Body of pancreas (tissue), 4 donors: ENCODE data around the gene MKI67. TPM values are rescaled to one million over a fixed set of nuclear protein-coding genes. Genes with fewer than 3 reads are reported as not detected.

Experiments used
- ATAC-seq: fragments of 150-250 bp; one replicate; pipeline ENCODE4 v1.9.1; 2016
- DNase-seq, 4 donors: peaks; one replicate each; pipeline ENCODE4 v3.0.0-alpha.2; 2019
- H3K27ac ChIP-seq, 4 donors: fragments of 200-600 bp; sonication (generic); 1 replicate in 3 of 4; 2 replicates in 1 of 4; pipeline versions ENCODE4 v1.5.1 to v1.6.1; 2016 to 2019; ENCODE audit warnings: mild to moderate bottlenecking in 1 of 4, mixed read lengths in 1 of 4, moderate library complexity in 1 of 4
- H3K27me3 ChIP-seq, 2 donors: fragments of 200-600 bp; sonication (generic); one replicate each; pipeline ENCODE4 v1.6.0; 2016; ENCODE audit warnings: mild to moderate bottlenecking in 1 of 2
- H3K36me3 ChIP-seq, 2 donors: fragments of 200-600 bp; sonication (generic); replicated peaks in 1 of 2; 2 replicates each; pipeline ENCODE4 v1.5.1; 2016; ENCODE audit warnings: low read depth in 2 of 2; ENCODE audit not compliant: insufficient read depth in 1 of 2
- H3K4me1 ChIP-seq: fragments of 200-600 bp; sonication (generic); one replicate; pipeline ENCODE4 v1.6.0; 2016
- H3K4me3 ChIP-seq, 2 donors: fragments of 200-600 bp; sonication (generic); 1 replicate in 1 of 2; 2 replicates in 1 of 2; pipeline ENCODE4 v1.5.1; 2016 to 2019
- H3K9me3 ChIP-seq, 3 donors: fragments of 200-600 bp; sonication (generic); 1 replicate in 2 of 3; 2 replicates in 1 of 3; pipeline ENCODE4 v1.5.1; 2016
- POLR2A ChIP-seq, 3 donors: fragments of 450-650 bp; IDR thresholded peaks; one replicate each; pipeline ENCODE4 v1.6.1; 2016; ENCODE audit warnings: antibody characterized with exemption in 3 of 3, mild to moderate bottlenecking in 2 of 3
- WGBS, 2 donors: methylation state at CpG; one replicate each; pipeline ENCODE4 v1.1.5; 2017; 5-methylcytosine and 5-hydroxymethylcytosine counted together
- intact Hi-C: fragments of 100-400 bp; cut with DNase I; formaldehyde crosslinking; loops from one replicate; pipeline ENCODE4 v1.15.1; 2023
- total RNA-seq, 2 donors: library from RNA; depleted of rRNA; stranded (reverse); fragments of >200 nt; gene quantifications; one replicate each; pipeline ENCODE4 v1.1.0, GENCODE V29; 2016
- TF ChIP-seq, protein P1 (sequence below), 7 experiments: fragments of 450-650 bp in 4 of 7; fragments of 200-600 bp in 3 of 7; sonication (generic) in 3 of 7; IDR thresholded peaks; one replicate each; pipeline ENCODE4 v1.5.1; 2016 to 2019; ENCODE audit warnings: antibody characterized with exemption in 7 of 7

Gene MKI67
- total RNA-seq, 2 donors from 2014 or later, result under 0.01 to 0.33 TPM

DNA sequence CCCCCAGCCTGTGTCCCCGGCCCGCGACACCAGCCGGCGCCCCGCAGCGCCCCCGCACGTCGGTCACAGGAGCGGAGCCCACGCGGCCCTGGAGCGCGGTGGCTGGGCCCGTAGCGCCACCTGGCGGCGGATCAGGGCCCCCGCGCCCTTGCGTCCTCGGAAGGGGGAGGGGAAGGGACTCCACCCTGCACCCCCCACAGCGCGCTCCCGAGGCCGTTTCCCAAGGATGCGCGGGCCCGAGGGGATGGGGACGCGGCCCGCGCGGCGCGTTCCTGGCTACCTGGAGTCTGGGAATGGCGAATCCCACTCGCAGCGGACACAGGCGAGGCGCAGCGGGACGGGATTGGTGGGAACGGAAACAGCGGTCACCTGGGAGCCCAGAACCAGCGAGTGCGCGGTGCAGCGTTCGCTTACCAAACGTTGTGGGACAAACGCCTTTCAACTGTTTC lies 23.8 kb upstream of the MKI67 start:
- no peak for TF ChIP-seq POLR2A (IDR thresholded peaks at IDR 0.05)
- TF ChIP-seq, protein P1, sequence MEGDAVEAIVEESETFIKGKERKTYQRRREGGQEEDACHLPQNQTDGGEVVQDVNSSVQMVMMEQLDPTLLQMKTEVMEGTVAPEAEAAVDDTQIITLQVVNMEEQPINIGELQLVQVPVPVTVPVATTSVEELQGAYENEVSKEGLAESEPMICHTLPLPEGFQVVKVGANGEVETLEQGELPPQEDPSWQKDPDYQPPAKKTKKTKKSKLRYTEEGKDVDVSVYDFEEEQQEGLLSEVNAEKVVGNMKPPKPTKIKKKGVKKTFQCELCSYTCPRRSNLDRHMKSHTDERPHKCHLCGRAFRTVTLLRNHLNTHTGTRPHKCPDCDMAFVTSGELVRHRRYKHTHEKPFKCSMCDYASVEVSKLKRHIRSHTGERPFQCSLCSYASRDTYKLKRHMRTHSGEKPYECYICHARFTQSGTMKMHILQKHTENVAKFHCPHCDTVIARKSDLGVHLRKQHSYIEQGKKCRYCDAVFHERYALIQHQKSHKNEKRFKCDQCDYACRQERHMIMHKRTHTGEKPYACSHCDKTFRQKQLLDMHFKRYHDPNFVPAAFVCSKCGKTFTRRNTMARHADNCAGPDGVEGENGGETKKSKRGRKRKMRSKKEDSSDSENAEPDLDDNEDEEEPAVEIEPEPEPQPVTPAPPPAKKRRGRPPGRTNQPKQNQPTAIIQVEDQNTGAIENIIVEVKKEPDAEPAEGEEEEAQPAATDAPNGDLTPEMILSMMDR (IDR thresholded peaks at IDR 0.05), result peak; percentile 50 to 85 (median 68)
- intact Hi-C loops, result no loop called here
- 0 to 5% methylated on average over 21 to 43 of the region's 53 CpGs for WGBS, 2 donors
- no peak overlapping the region for H3K4me3 ChIP-seq
- no peaks in the 10 kb centered on the region for H3K9me3 ChIP-seq
- ATAC-seq (peak; percentile 84), DNase-seq (peak; percentile 44 to 55 (median 49))
- H3K36me3 ChIP-seq, result no peaks in the 10 kb centered on the region
- H3K27ac ChIP-seq, result no peak overlapping the region
- peaks cover 6% of the 10 kb centered on the region for H3K4me1 ChIP-seq
- no peaks in the 10 kb centered on the region for H3K27me3 ChIP-seq

DNA sequence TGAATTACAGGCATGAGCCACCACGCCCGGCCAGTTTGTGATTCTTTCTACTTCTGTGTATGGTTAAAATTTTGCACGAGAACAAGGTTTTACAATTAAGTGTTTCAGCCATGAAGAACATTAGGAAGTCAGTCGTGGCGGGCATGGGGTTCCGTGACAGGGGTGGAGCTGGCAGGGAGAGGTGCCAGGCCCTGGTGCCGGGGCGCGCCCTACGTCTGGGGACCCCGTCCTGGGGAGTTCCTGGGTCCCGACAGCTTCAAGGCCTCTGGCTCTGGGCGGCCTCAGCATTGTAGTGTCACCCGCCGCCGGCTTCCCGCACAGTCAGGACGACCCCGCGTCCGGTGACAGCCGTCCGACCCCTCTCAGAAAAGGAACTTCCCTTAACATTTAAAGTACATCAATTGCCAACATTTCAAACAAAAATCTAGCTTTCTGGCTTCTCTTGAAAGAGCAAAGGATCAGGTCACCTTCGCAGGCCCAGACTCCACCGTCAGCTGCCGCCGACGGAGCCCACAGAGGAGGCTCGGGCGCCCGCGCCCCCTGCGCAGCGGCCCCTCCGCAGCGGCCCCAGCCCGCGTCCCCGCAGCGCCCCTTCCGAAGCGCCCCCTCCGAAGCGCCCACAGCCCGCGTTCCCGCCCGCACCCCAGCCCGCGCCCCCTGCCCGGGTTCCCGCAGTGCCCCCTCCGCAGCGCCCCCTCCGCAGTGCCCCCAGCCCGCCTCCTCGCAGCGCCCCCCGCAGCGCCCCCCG lies 23.2 kb upstream of the MKI67 start:
- Histone ChIP-seq H3K27me3 (no peaks in the 10 kb centered on the region), H3K9me3 (no peaks in the 10 kb centered on the region), H3K4me3 (no peak overlapping the region), H3K36me3 (no peaks in the 10 kb centered on the region), H3K4me1 (peaks cover 6% of the 10 kb centered on the region), H3K27ac (no peak overlapping the region)
- DNase-seq, result no peak
- 32 to 82% methylated on average over 28 to 56 of the region's 61 CpGs for WGBS, 2 donors
- intact Hi-C loops, result no loop called here
- no peak for ATAC-seq
- TF ChIP-seq POLR2A (IDR thresholded peaks at IDR 0.05), result no peak
- TF ChIP-seq, protein P1 (IDR thresholded peaks at IDR 0.05), result no peak

DNA sequence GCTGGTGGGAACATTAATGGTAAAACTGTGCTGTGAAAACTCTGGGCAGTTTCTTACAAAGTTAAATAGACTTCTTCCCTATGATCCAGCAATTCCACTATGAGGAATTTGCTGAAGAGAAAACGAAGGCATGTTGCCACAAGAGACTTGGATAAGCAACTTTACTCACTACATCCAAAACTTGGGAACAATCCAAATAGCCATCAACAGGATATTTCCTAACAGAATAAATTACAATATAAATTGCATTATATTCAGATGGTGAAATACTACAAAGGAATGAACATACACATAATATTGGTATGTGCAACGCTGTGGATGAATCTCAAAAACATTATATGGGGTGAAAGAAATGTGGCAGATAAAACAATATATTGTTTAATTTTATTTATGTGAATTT lies 21.4 kb upstream of the MKI67 start:
- no peak overlapping the region for H3K27ac ChIP-seq
- no peak overlapping the region for H3K4me3 ChIP-seq
- intact Hi-C loops, result no loop called here
- DNase-seq (no peak), ATAC-seq (no peak)
- TF ChIP-seq, protein P1 (IDR thresholded peaks at IDR 0.05), result no peak
- TF ChIP-seq POLR2A (IDR thresholded peaks at IDR 0.05), result no peak
- H3K27me3 ChIP-seq, result no peaks in the 10 kb centered on the region
- H3K36me3 ChIP-seq, result no peaks in the 10 kb centered on the region
- H3K4me1 ChIP-seq, result peaks cover 6% of the 10 kb centered on the region
- H3K9me3 ChIP-seq, result no peaks in the 10 kb centered on the region
- WGBS, 2 donors, result 32 to 37% methylated on average over 2 of the region's 2 CpGs

DNA sequence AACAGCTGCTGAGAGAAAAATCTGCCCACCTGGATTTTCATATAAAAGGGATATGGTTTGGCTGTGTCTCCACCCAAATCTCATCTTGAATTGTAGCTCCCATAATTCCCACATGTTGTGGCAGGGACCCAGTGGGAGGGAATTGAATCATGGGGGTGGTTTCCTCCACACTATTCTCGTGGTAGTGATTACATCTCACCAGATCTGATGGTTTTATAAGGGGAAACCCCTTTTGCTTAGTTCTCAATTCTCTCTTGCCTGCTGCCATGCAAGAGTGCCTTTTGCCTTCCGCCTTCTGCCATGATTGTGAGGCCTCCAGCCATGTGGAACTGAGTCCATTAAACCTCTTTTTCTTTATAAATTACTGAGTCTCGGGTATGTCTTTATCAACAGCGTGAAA lies 20.8 kb upstream of the MKI67 start:
- 79 to 91% methylated on average over 4 of the region's 4 CpGs for WGBS, 2 donors
- H3K9me3 ChIP-seq, result no peaks in the 10 kb centered on the region
- H3K4me3 ChIP-seq, result no peak overlapping the region
- H3K27me3 ChIP-seq, result no peaks in the 10 kb centered on the region
- no peak overlapping the region for H3K27ac ChIP-seq
- ATAC-seq (no peak), DNase-seq (no peak)
- TF ChIP-seq, protein P1 (IDR thresholded peaks at IDR 0.05), result no peak
- no peak for TF ChIP-seq POLR2A (IDR thresholded peaks at IDR 0.05)
- no peaks in the 10 kb centered on the region for H3K36me3 ChIP-seq
- intact Hi-C loops, result no loop called here
- H3K4me1 ChIP-seq, result peaks cover 6% of the 10 kb centered on the region

DNA sequence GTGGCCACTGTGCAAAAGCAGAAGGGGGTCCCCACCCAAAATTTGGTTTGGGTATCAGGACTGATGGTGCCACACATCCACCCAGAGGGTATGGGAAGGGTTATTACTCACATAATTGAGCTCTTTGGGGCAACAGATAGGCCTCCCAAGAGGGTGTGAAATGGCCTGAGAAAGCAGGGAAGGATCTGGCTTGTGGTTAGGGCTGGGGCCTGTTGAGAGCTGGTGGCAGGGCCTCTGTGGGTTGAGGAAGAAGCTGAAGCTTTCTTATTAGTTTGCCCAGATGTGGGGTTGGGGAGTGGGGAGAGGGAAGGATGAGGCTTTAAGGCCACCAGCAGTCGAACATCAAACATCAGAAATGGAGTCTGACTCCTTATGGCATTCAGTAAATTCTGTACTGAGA lies 18.3 kb upstream of the MKI67 start:
- DNase-seq (no peak), ATAC-seq (no peak)
- Histone ChIP-seq H3K4me3 (no peak overlapping the region), H3K27me3 (no peaks in the 10 kb centered on the region), H3K27ac (no peak overlapping the region), H3K9me3 (no peaks in the 10 kb centered on the region), H3K36me3 (no peaks in the 10 kb centered on the region), H3K4me1 (no peaks in the 10 kb centered on the region)
- WGBS, 2 donors, result 59 to 79% methylated on average over 1 of the region's 1 CpG
- TF ChIP-seq POLR2A (IDR thresholded peaks at IDR 0.05), result no peak
- TF ChIP-seq, protein P1 (IDR thresholded peaks at IDR 0.05), result no peak
- intact Hi-C loops, result no loop called here
